ENCODE results near the gene TCHP.

The TCHP gene

GRCh38 chr12:109938947-109939346 is 38.9 kb downstream of the TCHP start:
- DNase-seq, result no peak

- no peak for DNase-seq
Observed at GRCh38 chr12:109939504-109939903, 39.4 kb downstream of the TCHP start.

GRCh38 chr12:109940339-109940923 is 40.4 kb downstream of the TCHP start:
- DNase-seq, result no peak

- no peak for DNase-seq
Observed at GRCh38 chr12:109943811-109944210, 43.7 kb downstream of the TCHP start.

- no peak for DNase-seq
Observed at GRCh38 chr12:109944561-109945359, 44.7 kb downstream of the TCHP start.

GRCh38 chr12:109946505-109946904 is 46.4 kb downstream of the TCHP start:
- no peak for DNase-seq

GRCh38 chr12:109946913-109947312 is 46.8 kb downstream of the TCHP start:
- DNase-seq, result no peak

- no peak for DNase-seq
Observed at GRCh38 chr12:109947521-109947920, 47.4 kb downstream of the TCHP start.

- no peak for DNase-seq
Observed at GRCh38 chr12:109948368-109948767, 48.3 kb downstream of the TCHP start.

GRCh38 chr12:109949089-109949488 is 49.0 kb downstream of the TCHP start:
- DNase-seq, result no peak

GRCh38 chr12:109950625-109951024 is 50.6 kb downstream of the TCHP start:
- DNase-seq, result no peak

GRCh38 chr12:109951136-109951535 is 51.1 kb downstream of the TCHP start:
- no peak for DNase-seq

GRCh38 chr12:109951751-109952150 is 51.7 kb downstream of the TCHP start:
- no peak for DNase-seq

GRCh38 chr12:109952160-109952858 is 52.2 kb downstream of the TCHP start:
- no peak for DNase-seq

GRCh38 chr12:109952873-109953272 is 52.8 kb downstream of the TCHP start:
- no peak for DNase-seq

GRCh38 chr12:109953656-109954055 is 53.6 kb downstream of the TCHP start:
- DNase-seq, result no peak

- DNase-seq, result no peak
Observed at GRCh38 chr12:109958374-109958773, 58.3 kb downstream of the TCHP start.

GRCh38 chr12:109959411-109960093 is 59.5 kb downstream of the TCHP start:
- DNase-seq, result no peak

GRCh38 chr12:109961201-109961600 is 61.1 kb downstream of the TCHP start:
- no peak for DNase-seq

- DNase-seq, result no peak
Observed at GRCh38 chr12:109961612-109962011, 61.5 kb downstream of the TCHP start.

- DNase-seq, result no peak
Observed at GRCh38 chr12:109962398-109962797, 62.3 kb downstream of the TCHP start.

GRCh38 chr12:109963330-109963729 is 63.3 kb downstream of the TCHP start:
- DNase-seq, result no peak

- DNase-seq, result no peak
Observed at GRCh38 chr12:109963743-109964429, 63.8 kb downstream of the TCHP start.
